Neural cell (in vitro differentiated cells): Measurements from ENCODE around the gene H1-8.

Experiments used
- POLR2AphosphoS5 ChIP-seq: IDR thresholded peaks from 2 replicates; pipeline ENCODE4 v1.6.1; 2012
- RAD21 ChIP-seq: fragments of 450-650 bp; conservative IDR thresholded peaks from 2 replicates; pipeline ENCODE4 v1.6.1; 2014; ENCODE audit warnings: antibody characterized with exemption, mild to moderate bottlenecking, moderate library complexity
- TF ChIP-seq, protein P1 (sequence below): IDR thresholded peaks from 2 replicates; pipeline ENCODE4 v1.6.1; 2012; ENCODE audit warnings: borderline replicate concordance
- TF ChIP-seq, protein P2 (sequence below): fragments of 450-650 bp; IDR thresholded peaks from 2 replicates; pipeline ENCODE4 v1.5.1; 2014; ENCODE audit warnings: antibody characterized with exemption, mild to moderate bottlenecking, moderate library complexity; ENCODE audit not compliant: poor library complexity, severe bottlenecking

DNA sequence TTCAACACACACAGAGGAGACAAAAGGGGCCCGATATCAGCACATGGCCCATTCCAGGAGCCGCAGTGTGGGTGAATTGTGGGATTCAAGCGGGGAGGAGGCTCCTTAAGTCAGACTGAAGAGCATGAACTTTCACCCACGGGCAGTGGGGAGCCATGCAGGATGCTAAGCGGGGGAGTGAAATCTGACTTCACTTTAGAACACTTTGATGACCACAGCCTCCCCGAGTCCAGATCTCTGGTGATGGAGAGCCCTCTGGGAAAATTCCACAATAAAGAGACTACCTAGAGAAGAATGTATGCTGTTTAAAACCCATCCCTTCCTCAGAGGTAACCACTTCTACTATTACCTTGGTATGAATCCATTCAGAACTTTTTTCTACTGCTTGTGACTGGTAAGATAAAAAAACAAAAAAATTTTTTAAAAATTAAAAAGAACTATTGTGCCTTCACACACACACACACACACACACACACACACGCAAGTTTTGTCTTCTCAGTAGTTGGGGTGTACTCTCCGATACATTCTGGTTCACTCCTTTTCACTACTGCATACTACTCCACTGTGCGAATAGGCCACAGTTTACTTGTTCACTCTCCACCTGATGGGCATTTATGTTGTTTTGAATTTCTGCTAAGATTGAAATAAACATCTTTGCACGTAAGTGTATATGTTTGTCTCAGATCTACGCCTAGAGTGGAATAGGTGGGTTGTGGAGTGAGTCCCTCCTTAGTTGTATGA lies 2.0 kb upstream of the H1-8 start:
- TF ChIP-seq, protein P1, sequence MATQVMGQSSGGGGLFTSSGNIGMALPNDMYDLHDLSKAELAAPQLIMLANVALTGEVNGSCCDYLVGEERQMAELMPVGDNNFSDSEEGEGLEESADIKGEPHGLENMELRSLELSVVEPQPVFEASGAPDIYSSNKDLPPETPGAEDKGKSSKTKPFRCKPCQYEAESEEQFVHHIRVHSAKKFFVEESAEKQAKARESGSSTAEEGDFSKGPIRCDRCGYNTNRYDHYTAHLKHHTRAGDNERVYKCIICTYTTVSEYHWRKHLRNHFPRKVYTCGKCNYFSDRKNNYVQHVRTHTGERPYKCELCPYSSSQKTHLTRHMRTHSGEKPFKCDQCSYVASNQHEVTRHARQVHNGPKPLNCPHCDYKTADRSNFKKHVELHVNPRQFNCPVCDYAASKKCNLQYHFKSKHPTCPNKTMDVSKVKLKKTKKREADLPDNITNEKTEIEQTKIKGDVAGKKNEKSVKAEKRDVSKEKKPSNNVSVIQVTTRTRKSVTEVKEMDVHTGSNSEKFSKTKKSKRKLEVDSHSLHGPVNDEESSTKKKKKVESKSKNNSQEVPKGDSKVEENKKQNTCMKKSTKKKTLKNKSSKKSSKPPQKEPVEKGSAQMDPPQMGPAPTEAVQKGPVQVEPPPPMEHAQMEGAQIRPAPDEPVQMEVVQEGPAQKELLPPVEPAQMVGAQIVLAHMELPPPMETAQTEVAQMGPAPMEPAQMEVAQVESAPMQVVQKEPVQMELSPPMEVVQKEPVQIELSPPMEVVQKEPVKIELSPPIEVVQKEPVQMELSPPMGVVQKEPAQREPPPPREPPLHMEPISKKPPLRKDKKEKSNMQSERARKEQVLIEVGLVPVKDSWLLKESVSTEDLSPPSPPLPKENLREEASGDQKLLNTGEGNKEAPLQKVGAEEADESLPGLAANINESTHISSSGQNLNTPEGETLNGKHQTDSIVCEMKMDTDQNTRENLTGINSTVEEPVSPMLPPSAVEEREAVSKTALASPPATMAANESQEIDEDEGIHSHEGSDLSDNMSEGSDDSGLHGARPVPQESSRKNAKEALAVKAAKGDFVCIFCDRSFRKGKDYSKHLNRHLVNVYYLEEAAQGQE: no peak
- no peak for TF ChIP-seq RAD21
- TF ChIP-seq, protein P2, sequence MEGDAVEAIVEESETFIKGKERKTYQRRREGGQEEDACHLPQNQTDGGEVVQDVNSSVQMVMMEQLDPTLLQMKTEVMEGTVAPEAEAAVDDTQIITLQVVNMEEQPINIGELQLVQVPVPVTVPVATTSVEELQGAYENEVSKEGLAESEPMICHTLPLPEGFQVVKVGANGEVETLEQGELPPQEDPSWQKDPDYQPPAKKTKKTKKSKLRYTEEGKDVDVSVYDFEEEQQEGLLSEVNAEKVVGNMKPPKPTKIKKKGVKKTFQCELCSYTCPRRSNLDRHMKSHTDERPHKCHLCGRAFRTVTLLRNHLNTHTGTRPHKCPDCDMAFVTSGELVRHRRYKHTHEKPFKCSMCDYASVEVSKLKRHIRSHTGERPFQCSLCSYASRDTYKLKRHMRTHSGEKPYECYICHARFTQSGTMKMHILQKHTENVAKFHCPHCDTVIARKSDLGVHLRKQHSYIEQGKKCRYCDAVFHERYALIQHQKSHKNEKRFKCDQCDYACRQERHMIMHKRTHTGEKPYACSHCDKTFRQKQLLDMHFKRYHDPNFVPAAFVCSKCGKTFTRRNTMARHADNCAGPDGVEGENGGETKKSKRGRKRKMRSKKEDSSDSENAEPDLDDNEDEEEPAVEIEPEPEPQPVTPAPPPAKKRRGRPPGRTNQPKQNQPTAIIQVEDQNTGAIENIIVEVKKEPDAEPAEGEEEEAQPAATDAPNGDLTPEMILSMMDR: no peak
- no peak for TF ChIP-seq POLR2AphosphoS5
